ENCODE data around the gene GABPB2.

- TF ChIP-seq CTCF (IDR thresholded peaks at IDR 0.05) (no peak), POLR2AphosphoS5 (IDR thresholded peaks at IDR 0.05) (no peak), EP300 (IDR thresholded peaks at IDR 0.05) (no peak), POLR2A (IDR thresholded peaks at IDR 0.05) (no peak)
These were observed 88.8 kb downstream of the GABPB2 start for GRCh38 chr1:151159373-151159772.

All from stomach (tissue), 4 donors.